HepG2 (cell line): Measurements from ENCODE around the gene LAMB3. TPM values are rescaled to one million over a fixed set of nuclear protein-coding genes. Genes with fewer than 3 reads are reported as not detected.

Experiments used
- ATAC-seq: fragments of 200-7000 bp; cut with Tn5 transposase; 3 replicates; pipeline ENCODE4 v1.9.1; 2020; ENCODE audit warnings: mild to moderate bottlenecking, moderate library complexity
- BruUV-seq: library from RNA; stranded (reverse); fragments of 400-500 nt; replicated peaks from 2 replicates; lab custom pipeline; 2021; lab: Mats Ljungman, UMichigan
- CTCF ChIA-PET: fragments of 300-600 bp; formaldehyde crosslinking; extraction: SDS; loops from one replicate; lab custom pipeline; 2021; ENCODE audit warnings: low total read pairs, inconsistent platforms, low intra/inter-chr PET ratio; lab: Yijun Ruan, JAX
- POLR2A ChIA-PET: fragments of 350-600 bp; sonication (Branson Sonifier 250); formaldehyde crosslinking; loops from one replicate; lab custom pipeline; 2020; ENCODE audit warnings: antibody characterized with exemption, inconsistent platforms; lab: Yijun Ruan, JAX
- DNase-seq: peaks from one replicate; pipeline ENCODE4 v3.0.0-alpha.2; 2015; ENCODE audit warnings: low spot score
- FAIRE-seq: peaks from 3 replicates; lab custom pipeline; 2011; peaks lifted over from hg19 to GRCh38; lab: Jason Lieb, UNC
- H2AFZ ChIP-seq: one replicate; pipeline ENCODE4 v1.6.1; 2011; ENCODE audit warnings: low read length, inconsistent platforms
- H3K27ac ChIP-seq: fragments of 300-600 bp; 3 replicates; pipeline ENCODE4 v1.8.0; 2011; ENCODE audit warnings: mixed run types, mild to moderate bottlenecking, mixed read lengths, low read length, inconsistent platforms; ENCODE audit not compliant: insufficient read depth; ENCODE audit errors: extremely low read length
- H3K27me3 ChIP-seq, 2 experiments: fragments of 200-600 bp in 1 of 2; 2 replicates in 1 of 2; 3 replicates in 1 of 2; pipeline versions ENCODE4 v1.6.0 to v1.8.0; 2011; ENCODE audit warnings: low read length in 2 of 2, mild to moderate bottlenecking in 2 of 2, moderate library complexity in 2 of 2, inconsistent platforms in 1 of 2; ENCODE audit not compliant: insufficient read depth in 2 of 2, control insufficient read depth in 1 of 2
- H3K36me3 ChIP-seq, 2 experiments: fragments of 200-600 bp in 1 of 2; replicated peaks in 1 of 2; 2 replicates in 1 of 2; 3 replicates in 1 of 2; pipeline versions ENCODE4 v1.5.1 to v1.8.0; 2011; ENCODE audit warnings: low read length in 2 of 2, inconsistent platforms in 1 of 2; ENCODE audit not compliant: insufficient read depth in 2 of 2, control insufficient read depth in 1 of 2
- H3K4me1 ChIP-seq: 2 replicates; pipeline ENCODE4 v1.5.1; 2012; ENCODE audit warnings: low read length, inconsistent platforms; ENCODE audit not compliant: insufficient read depth
- H3K4me2 ChIP-seq: 2 replicates; pipeline ENCODE4 v1.6.0; 2011; ENCODE audit warnings: low read depth, low read length, inconsistent platforms
- H3K4me3 ChIP-seq, 3 experiments: fragments of 200-600 bp in 1 of 3; sonication (generic), shearing (Covaris generic) in 1 of 3; replicated peaks in 1 of 3; 2 replicates each; pipeline ENCODE4 v1.5.1; 2011 to 2016; ENCODE audit warnings: low read length in 3 of 3, inconsistent platforms in 2 of 3, low read depth in 2 of 3, mild to moderate bottlenecking in 2 of 3, control low read depth in 1 of 3, mixed read lengths in 1 of 3; ENCODE audit not compliant: insufficient read depth in 1 of 3
- H3K79me2 ChIP-seq: one replicate; pipeline ENCODE4 v1.6.1; 2011; ENCODE audit warnings: low read length, inconsistent platforms; ENCODE audit not compliant: insufficient read depth
- H3K9ac ChIP-seq: 2 replicates; pipeline ENCODE4 v1.6.0; 2011; ENCODE audit warnings: mild to moderate bottlenecking, low read depth, low read length, inconsistent platforms; ENCODE audit not compliant: insufficient read depth
- H3K9me3 ChIP-seq: 2 replicates; pipeline ENCODE4 v1.5.1; 2012; ENCODE audit warnings: mild to moderate bottlenecking, low read length
- H4K20me1 ChIP-seq: 2 replicates; pipeline ENCODE4 v1.6.0; 2011; ENCODE audit warnings: inconsistent platforms, mild to moderate bottlenecking, low read length, moderate library complexity; ENCODE audit not compliant: insufficient read depth
- ARNT2 ChIP-seq: sonication (generic); formaldehyde crosslinking; IDR thresholded peaks from 2 replicates; pipeline ENCODE4 v1.8.0; 2022; ENCODE audit warnings: mild to moderate bottlenecking, low read depth, missing genetic modification reagents, moderate library complexity
- MIXL1 ChIP-seq: IDR thresholded peaks from 2 replicates; pipeline ENCODE4 v1.6.1; 2016
- RBAK ChIP-seq: sonication (generic); formaldehyde crosslinking; IDR thresholded peaks from 2 replicates; pipeline ENCODE4 v1.5.1; 2020; ENCODE audit warnings: mild to moderate bottlenecking, missing genetic modification reagents
- SCMH1 ChIP-seq: sonication (generic); formaldehyde crosslinking; IDR thresholded peaks from 2 replicates; pipeline ENCODE4 v1.9.0; 2021; ENCODE audit warnings: missing genetic modification reagents, mild to moderate bottlenecking, borderline replicate concordance
- SIX4 ChIP-seq: sonication (generic); formaldehyde crosslinking; IDR thresholded peaks from 2 replicates; pipeline ENCODE4 v1.4.0; 2020; ENCODE audit warnings: missing genetic modification reagents
- TBP ChIP-seq: sonication (generic); formaldehyde crosslinking; IDR thresholded peaks from 2 replicates; pipeline ENCODE4 v1.5.0; 2020; ENCODE audit warnings: missing genetic modification reagents
- ZBTB4 ChIP-seq: sonication (generic); formaldehyde crosslinking; IDR thresholded peaks from 2 replicates; pipeline ENCODE4 v1.4.0; 2020; ENCODE audit warnings: missing genetic modification reagents, mild to moderate bottlenecking, borderline replicate concordance
- ZFP36L1 ChIP-seq: sonication (generic); formaldehyde crosslinking; IDR thresholded peaks from 2 replicates; pipeline ENCODE4 v1.8.0; 2022; ENCODE audit warnings: mild to moderate bottlenecking, missing genetic modification reagents, moderate library complexity
- ZNF34 ChIP-seq: sonication (generic); formaldehyde crosslinking; IDR thresholded peaks from 2 replicates; pipeline ENCODE4 v1.4.0; 2020; ENCODE audit warnings: mild to moderate bottlenecking, missing genetic modification reagents, borderline replicate concordance
- ZNF382 ChIP-seq: sonication (generic); formaldehyde crosslinking; IDR thresholded peaks from 2 replicates; pipeline ENCODE4 v1.5.0; 2020; ENCODE audit warnings: missing genetic modification reagents, mild to moderate bottlenecking, borderline replicate concordance
- ZNF670 ChIP-seq: sonication (generic); formaldehyde crosslinking; IDR thresholded peaks from 2 replicates; pipeline ENCODE4 v1.8.0; 2022; ENCODE audit warnings: mild to moderate bottlenecking, missing genetic modification reagents, borderline replicate concordance
- ZNF841 ChIP-seq: sonication (generic); formaldehyde crosslinking; IDR thresholded peaks from 2 replicates; pipeline ENCODE4 v1.8.1; 2023; ENCODE audit warnings: missing genetic modification reagents, borderline replicate concordance
- whole genome bisulfite sequencing: methylation state at CpG from one replicate; pipeline ENCODE4 v1.1.6; 2017; ENCODE audit warnings: low lambda C conversion rate; 5-methylcytosine and 5-hydroxymethylcytosine counted together
- in situ Hi-C: cut with HindIII; loops from 2 replicates; pipeline ENCODE4 v1.10.0; 2017; ENCODE audit warnings: low pct_unique_long_range_greater_than_20kb; ENCODE audit not compliant: extremely low pct_ligation_motif_present
- intact Hi-C: fragments of 100-400 bp; cut with micrococcal nuclease; formaldehyde crosslinking; loops from one replicate; pipeline ENCODE4 v1.10.0; 2022; ENCODE audit not compliant: unreplicated experiment
- polyA plus RNA-seq, 8 experiments: library from polyadenylated mRNA; depleted of rRNA in 3 of 8; stranded (reverse) in 7 of 8; unstranded in 1 of 8; fragments of >200 nt; fragmentation: Illumina TruSeq in 4 of 8; extraction: Trizol in 4 of 8; gene quantifications; 2 replicates each; pipeline versions ENCODE4 v1.2.1 to v1.2.3, GENCODE V29; 2011 to 2016; ENCODE audit warnings: low read depth in 4 of 8, missing spikeins in 1 of 8, mixed read lengths in 1 of 8; ENCODE audit not compliant: insufficient read depth in 1 of 8
- total RNA-seq, 5 experiments: library from RNA; depleted of rRNA; stranded (reverse); fragments of >200 nt; fragmentation: Illumina TruSeq; extraction: Trizol; gene quantifications; 2 replicates each; pipeline ENCODE4 v1.2.3, GENCODE V29; 2016; ENCODE audit warnings: low read depth in 1 of 5
- TF ChIP-seq, protein P1 (sequence below): sonication (generic); formaldehyde crosslinking; IDR thresholded peaks from 2 replicates; pipeline ENCODE4 v1.4.0; 2020; ENCODE audit warnings: missing genetic modification reagents, low read depth, mild to moderate bottlenecking, borderline replicate concordance

The LAMB3 gene
- total and polyA plus RNA-seq, 2 of the 13 experiments (the other 11 are each of a cell fraction or from before 2014, with no cell fraction given) = 0.18 to 0.24 TPM

DNA sequence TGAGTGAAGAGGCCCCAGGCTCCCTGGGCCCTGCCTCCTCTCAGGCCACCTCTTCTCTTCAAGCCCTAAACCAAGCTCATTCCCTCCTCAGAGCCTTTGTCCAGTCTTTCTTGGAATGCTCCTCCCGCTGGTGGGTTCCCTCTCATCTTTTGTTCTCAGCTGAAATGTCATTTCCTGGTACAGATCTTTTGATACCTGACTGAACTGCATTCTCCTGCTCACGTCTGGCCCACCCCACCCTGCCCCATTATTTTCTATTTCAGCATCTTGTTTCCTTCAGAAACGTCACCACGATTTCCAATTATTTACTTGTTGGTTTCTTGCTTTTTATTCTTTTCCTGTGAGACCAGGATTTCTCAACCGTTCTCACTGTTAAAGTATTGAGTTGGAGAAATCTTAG is 16.4 kb downstream of the LAMB3 start:
- no peak for ATAC-seq

More for the DNA sequence above, 16.4 kb downstream of the LAMB3 start:
- Histone ChIP-seq H2AFZ (no peak overlapping the region), H3K9ac (no peak overlapping the region), H3K79me2 (no peaks in the 10 kb centered on the region), H3K4me1 (no peaks in the 10 kb centered on the region), H3K27ac (no peak overlapping the region)
- no peak for TF ChIP-seq SIX4 (CRISPR knock-in tag)
- no peak for TF ChIP-seq MIXL1 (CRISPR knock-in tag)
- TF ChIP-seq SCMH1 (CRISPR knock-in tag) = no peak
- no peak for TF ChIP-seq TBP
- TF ChIP-seq ARNT2 (CRISPR knock-in tag) = no peak
- no peak for TF ChIP-seq ZNF34 (CRISPR knock-in tag)
- TF ChIP-seq ZFP36L1 = no peak
- no peak for TF ChIP-seq ZNF670 (CRISPR knock-in tag)
- TF ChIP-seq ZNF841 (CRISPR knock-in tag) = no peak
- no peak for TF ChIP-seq ZNF382 (CRISPR knock-in tag)
- no peak for TF ChIP-seq RBAK (CRISPR knock-in tag)
- TF ChIP-seq ZBTB4 = no peak
- TF ChIP-seq, protein P1, sequence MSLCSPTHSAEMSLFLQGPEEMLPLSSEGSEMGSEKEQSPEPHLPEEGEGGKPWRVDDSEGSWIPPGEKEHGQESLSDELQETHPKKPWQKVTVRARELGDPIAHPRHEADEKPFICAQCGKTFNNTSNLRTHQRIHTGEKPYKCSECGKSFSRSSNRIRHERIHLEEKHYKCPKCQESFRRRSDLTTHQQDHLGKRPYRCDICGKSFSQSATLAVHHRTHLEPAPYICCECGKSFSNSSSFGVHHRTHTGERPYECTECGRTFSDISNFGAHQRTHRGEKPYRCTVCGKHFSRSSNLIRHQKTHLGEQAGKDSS (CRISPR knock-in tag) = no peak
- TF ChIP-seq, all 625 proteins: peak for 0
- no peak for DNase-seq
- in situ Hi-C loops = no loop called here
- intact Hi-C loops = no loop called here
- CTCF ChIA-PET = no interaction called here
- POLR2A ChIA-PET = no interaction called here
- Histone ChIP-seq H3K36me3 (no peaks in the 10 kb centered on the region), H3K4me3 (no peak overlapping the region), H3K9me3 (no peaks in the 10 kb centered on the region), H3K27me3 (no peaks in the 10 kb centered on the region), H3K4me2 (no peak overlapping the region), H4K20me1 (no peaks in the 10 kb centered on the region)
- no peak for FAIRE-seq
- 21% methylated on average over 5 of the region's 5 CpGs for WGBS
- no TSS peak for BruUV-seq
